GM19395 (cell line): ENCODE measurements around the gene ACHE.

Experiments
- ATAC-seq: cut with Tn5 transposase; IDR thresholded peaks from one replicate; pipeline ENCODE4 v1.9.1; 2021; ENCODE audit warnings: mild to moderate bottlenecking, moderate library complexity; ENCODE audit not compliant: unreplicated experiment

ACHE gene

GRCh38 chr7:100886142-100886935 is 9.3 kb downstream of the ACHE start:
- no peak for ATAC-seq

GRCh38 chr7:100885440-100886141 is 10.1 kb downstream of the ACHE start:
- ATAC-seq: no peak

- no peak for ATAC-seq
These were observed 10.8 kb downstream of the ACHE start for GRCh38 chr7:100884736-100885439.

GRCh38 chr7:100882785-100883526 is 12.7 kb downstream of the ACHE start:
- ATAC-seq: no peak

- ATAC-seq: no peak
These were observed 13.5 kb downstream of the ACHE start for GRCh38 chr7:100882201-100882600.

GRCh38 chr7:100881136-100881535 is 14.6 kb downstream of the ACHE start:
- ATAC-seq: no peak

- no peak for ATAC-seq
These were observed 15.0 kb downstream of the ACHE start for GRCh38 chr7:100880645-100881044.

GRCh38 chr7:100879685-100880261 is 15.9 kb downstream of the ACHE start:
- no peak for ATAC-seq

GRCh38 chr7:100878685-100879084 is 17.0 kb downstream of the ACHE start:
- no peak for ATAC-seq

GRCh38 chr7:100878013-100878412 is 17.7 kb downstream of the ACHE start:
- no peak for ATAC-seq

- ATAC-seq: peak; percentile 33
These were observed 20.3 kb downstream of the ACHE start for GRCh38 chr7:100875356-100875751.

GRCh38 chr7:100874577-100875355 is 20.9 kb downstream of the ACHE start, which contains the start of gene SRRT:
SRRT (plus strand) TSS chr7:100875103; CDS start chr7:100875591, 488 bp downstream.
- peak; percentile 89 for ATAC-seq

- no peak for ATAC-seq
These were observed 21.4 kb downstream of the ACHE start for GRCh38 chr7:100874300-100874576.

- ATAC-seq: no peak
These were observed 21.9 kb downstream of the ACHE start for GRCh38 chr7:100873599-100874299.

GRCh38 chr7:100867776-100868485 is 27.8 kb downstream of the ACHE start:
- no peak for ATAC-seq

- ATAC-seq: no peak
These were observed 28.5 kb downstream of the ACHE start, which contains the start of gene TRIP6 for GRCh38 chr7:100867040-100867775. TRIP6 (plus strand) TSS chr7:100867387; CDS start chr7:100867498, 111 bp downstream.

- ATAC-seq: no peak
These were observed 29.0 kb downstream of the ACHE start for GRCh38 chr7:100866729-100867039.
